Transverse colon (tissue), 4 donors: ENCODE results near the gene ENTPD1. TPM values are rescaled to one million over a fixed set of nuclear protein-coding genes. Genes with fewer than 3 reads are reported as not detected.
"Not testable (repeated sequence)": the region's sequence is repeated elsewhere in the genome, so short reads cannot be mapped to it uniquely, and the experiment has no call there.

ENCODE experiments used
- DNase-seq: peaks from one replicate; pipeline ENCODE4 v3.0.0-alpha.2; 2019
- H3K27ac ChIP-seq, 4 donors: fragments of 200-600 bp; sonication (generic); 2 replicates each; pipeline ENCODE4 v1.5.1; 2016 to 2018; ENCODE audit warnings: inconsistent platforms in 4 of 4
- H3K27me3 ChIP-seq: fragments of 200-600 bp; sonication (generic); 2 replicates; pipeline ENCODE4 v1.5.1; 2017; ENCODE audit warnings: inconsistent platforms
- H3K36me3 ChIP-seq, 4 donors: fragments of 200-600 bp; sonication (generic); 2 replicates each; pipeline ENCODE4 v1.5.1; 2017 to 2019; ENCODE audit warnings: inconsistent platforms in 4 of 4
- H3K4me1 ChIP-seq, 4 donors: fragments of 200-600 bp; sonication (generic); 2 replicates each; pipeline ENCODE4 v1.5.1; 2017 to 2020; ENCODE audit warnings: inconsistent platforms in 4 of 4
- H3K4me3 ChIP-seq, 4 donors: fragments of 200-600 bp; sonication (generic); 1 replicate in 1 of 4; 2 replicates in 3 of 4; pipeline versions ENCODE4 v1.5.1 to v1.6.1; 2017 to 2019; ENCODE audit warnings: inconsistent platforms in 4 of 4
- H3K9me3 ChIP-seq, 2 donors: fragments of 200-600 bp; sonication (generic); 2 replicates each; pipeline ENCODE4 v1.5.1; 2017 to 2019; ENCODE audit warnings: inconsistent platforms in 2 of 2
- EP300 ChIP-seq: sonication (generic); formaldehyde crosslinking; IDR thresholded peaks from one replicate; pipeline ENCODE4 v1.6.1; 2017; ENCODE audit warnings: antibody characterized with exemption, low read depth
- POLR2A ChIP-seq: fragments of 450-650 bp; IDR thresholded peaks from one replicate; pipeline ENCODE4 v1.6.1; 2016; ENCODE audit warnings: antibody characterized with exemption, mild to moderate bottlenecking, moderate library complexity
- POLR2AphosphoS5 ChIP-seq, 3 donors: sonication (generic); formaldehyde crosslinking; IDR thresholded peaks; one replicate each; pipeline ENCODE4 v1.6.1; 2016; ENCODE audit warnings: antibody characterized with exemption in 3 of 3
- WGBS, 2 donors: methylation state at CpG; one replicate each; pipeline ENCODE4 v1.1.5; 2018; ENCODE audit warnings: low coverage in 1 of 2; 5-methylcytosine and 5-hydroxymethylcytosine counted together
- in situ Hi-C, 4 donors: fragments of 200-750 bp; cut with MboI; loops; one replicate each; pipeline versions ENCODE4 v1.15.0 to v1.15.1; 2017; ENCODE audit warnings: low sequenced_read_pairs in 3 of 4, low pct_ligation_motif_present in 1 of 4, low pct_unique_long_range_greater_than_20kb in 1 of 4
- intact Hi-C: fragments of 100-400 bp; cut with DNase I; formaldehyde crosslinking; loops from one replicate; pipeline ENCODE4 v1.15.1; 2023; ENCODE audit warnings: low total_unique reads
- total RNA-seq, 4 donors: library from RNA; depleted of rRNA; stranded (reverse); fragments of >200 nt; gene quantifications; one replicate each; pipeline ENCODE4 v1.1.0, GENCODE V29; 2016
- TF ChIP-seq, protein P1 (sequence below), 5 experiments: fragments of 200-600 bp in 3 of 5; fragments of 450-650 bp in 2 of 5; sonication (generic) in 3 of 5; IDR thresholded peaks; 1 replicate in 2 of 5; 2 replicates in 3 of 5; pipeline ENCODE4 v1.5.1; 2016 to 2017; ENCODE audit warnings: antibody characterized with exemption in 5 of 5, inconsistent platforms in 3 of 5, mild to moderate bottlenecking in 2 of 5, moderate library complexity in 1 of 5

Gene ENTPD1
- total RNA-seq, 4 donors from 2014 or later, result 5.1 to 35.6 (median 11.0) TPM

DNA sequence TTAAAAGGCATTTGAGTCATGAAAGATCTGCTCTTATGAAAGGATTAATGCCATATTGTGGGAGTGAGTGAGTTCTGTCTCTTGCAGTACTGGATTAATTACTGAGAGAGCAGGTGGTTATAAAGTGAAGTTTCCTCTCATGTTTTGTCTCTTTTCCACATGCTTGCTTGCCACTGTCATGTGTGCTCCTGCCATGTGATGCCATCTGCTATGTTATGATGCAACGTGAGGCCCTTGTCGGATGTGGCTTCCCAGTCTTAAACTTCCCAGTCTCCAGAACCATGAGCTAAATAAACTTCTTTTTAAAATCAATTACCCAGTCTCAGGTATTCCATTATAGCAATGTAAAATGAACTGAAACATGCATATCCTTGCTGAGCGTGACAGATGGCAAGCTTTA lies 39.5 kb upstream of the ENTPD1 start:
- H3K36me3 ChIP-seq, result no peaks in the 10 kb centered on the region
- no peak for TF ChIP-seq POLR2AphosphoS5 (IDR thresholded peaks at IDR 0.05)
- TF ChIP-seq POLR2A, result no peak
- TF ChIP-seq, protein P1, sequence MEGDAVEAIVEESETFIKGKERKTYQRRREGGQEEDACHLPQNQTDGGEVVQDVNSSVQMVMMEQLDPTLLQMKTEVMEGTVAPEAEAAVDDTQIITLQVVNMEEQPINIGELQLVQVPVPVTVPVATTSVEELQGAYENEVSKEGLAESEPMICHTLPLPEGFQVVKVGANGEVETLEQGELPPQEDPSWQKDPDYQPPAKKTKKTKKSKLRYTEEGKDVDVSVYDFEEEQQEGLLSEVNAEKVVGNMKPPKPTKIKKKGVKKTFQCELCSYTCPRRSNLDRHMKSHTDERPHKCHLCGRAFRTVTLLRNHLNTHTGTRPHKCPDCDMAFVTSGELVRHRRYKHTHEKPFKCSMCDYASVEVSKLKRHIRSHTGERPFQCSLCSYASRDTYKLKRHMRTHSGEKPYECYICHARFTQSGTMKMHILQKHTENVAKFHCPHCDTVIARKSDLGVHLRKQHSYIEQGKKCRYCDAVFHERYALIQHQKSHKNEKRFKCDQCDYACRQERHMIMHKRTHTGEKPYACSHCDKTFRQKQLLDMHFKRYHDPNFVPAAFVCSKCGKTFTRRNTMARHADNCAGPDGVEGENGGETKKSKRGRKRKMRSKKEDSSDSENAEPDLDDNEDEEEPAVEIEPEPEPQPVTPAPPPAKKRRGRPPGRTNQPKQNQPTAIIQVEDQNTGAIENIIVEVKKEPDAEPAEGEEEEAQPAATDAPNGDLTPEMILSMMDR (IDR thresholded peaks at IDR 0.05), result no peak
- TF ChIP-seq EP300, result no peak
- H3K4me3 ChIP-seq, result no peak overlapping the region
- in situ Hi-C loops (no loop called here), intact Hi-C loops (no loop called here)
- no peaks in the 10 kb centered on the region for H3K9me3 ChIP-seq
- H3K4me1 ChIP-seq, result no peaks in the 10 kb centered on the region
- WGBS, 2 donors, result 80 to 93% methylated on average over 2 to 3 of the region's 3 CpGs
- H3K27ac ChIP-seq, result no peak overlapping the region
- H3K27me3 ChIP-seq, result no peaks in the 10 kb centered on the region
- no peak for DNase-seq

DNA sequence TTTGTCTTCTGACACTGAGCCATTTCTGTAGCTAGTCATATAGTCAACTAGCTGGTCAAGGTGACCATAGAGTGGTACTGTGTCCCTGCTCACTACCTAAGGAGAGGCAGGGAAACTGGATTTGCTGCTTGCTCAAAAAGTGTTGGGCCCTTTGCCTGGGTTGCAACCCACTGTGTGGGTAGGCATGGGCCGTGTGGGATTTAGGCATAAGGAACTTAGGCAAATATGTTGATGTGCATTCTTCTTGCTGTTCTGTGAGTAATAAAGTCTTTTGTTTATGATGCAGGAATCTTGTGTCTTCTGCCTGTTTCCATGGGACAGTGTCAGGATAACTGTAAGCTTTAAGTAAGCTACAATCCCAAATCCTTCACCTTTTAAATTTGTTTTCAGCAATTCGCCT lies 39.1 kb upstream of the ENTPD1 start:
- no peaks in the 10 kb centered on the region for H3K36me3 ChIP-seq
- no peak for DNase-seq
- intact Hi-C loops (no loop called here), in situ Hi-C loops (no loop called here)
- no peaks in the 10 kb centered on the region for H3K27me3 ChIP-seq
- 83% methylated on average over 1 to 2 of the region's 2 CpGs for WGBS, 2 donors
- no peak overlapping the region for H3K27ac ChIP-seq
- H3K4me1 ChIP-seq, result no peaks in the 10 kb centered on the region
- H3K9me3 ChIP-seq, result no peaks in the 10 kb centered on the region
- TF ChIP-seq, protein P1 (IDR thresholded peaks at IDR 0.05), result no peak
- TF ChIP-seq POLR2A (no peak), EP300 (no peak), POLR2AphosphoS5 (IDR thresholded peaks at IDR 0.05) (no peak)
- no peak overlapping the region for H3K4me3 ChIP-seq

DNA sequence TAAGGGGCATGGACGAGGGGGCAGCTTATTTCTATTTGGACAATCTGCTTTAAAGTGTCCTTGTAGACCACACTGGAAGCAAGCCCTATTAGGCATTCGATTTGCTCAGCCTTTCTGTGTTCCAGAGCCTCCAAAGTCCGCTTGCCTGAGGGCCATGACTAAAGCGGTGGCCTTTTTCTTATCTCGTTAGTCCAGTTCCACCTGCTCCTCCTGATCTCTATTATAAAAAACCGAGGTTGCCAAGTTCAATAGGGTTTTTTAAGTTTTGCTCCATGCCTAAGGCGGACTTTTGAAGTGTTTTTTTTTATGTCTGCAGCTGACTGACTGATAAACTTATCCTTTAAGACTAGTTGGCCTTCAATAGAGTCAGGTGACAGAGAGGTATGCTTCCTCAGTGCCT lies 35.2 kb upstream of the ENTPD1 start:
- H3K4me3 ChIP-seq, H3K4me1 ChIP-seq, in situ Hi-C loops, H3K27me3 ChIP-seq, H3K27ac ChIP-seq, DNase-seq, H3K36me3 ChIP-seq, H3K9me3 ChIP-seq, intact Hi-C loops: not testable (repeated sequence)
- WGBS, 2 donors, result 64 to 81% methylated on average over 4 to 7 of the region's 7 CpGs

DNA sequence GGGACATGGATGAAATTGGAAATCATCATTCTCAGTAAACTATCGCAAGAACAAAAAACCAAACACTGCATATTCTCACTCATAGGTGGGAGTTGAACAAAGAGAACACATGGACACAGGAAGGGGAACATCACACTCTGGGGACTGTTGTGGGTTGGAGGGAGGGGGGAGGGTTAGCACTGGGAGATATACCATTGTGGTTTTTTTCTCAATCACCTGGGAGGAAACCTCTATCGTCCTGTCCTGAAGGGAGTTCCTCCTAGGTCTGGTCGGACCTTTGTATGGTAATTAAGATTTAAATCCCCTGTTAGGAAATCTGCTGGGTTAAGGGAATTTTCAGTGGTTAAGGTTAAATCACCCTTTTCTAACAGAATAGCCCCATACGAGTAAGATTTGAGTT lies 33.5 kb upstream of the ENTPD1 start:
- WGBS, 2 donors, result 78 to 85% methylated on average over 3 to 4 of the region's 4 CpGs
- H3K27me3 ChIP-seq, H3K27ac ChIP-seq, H3K4me3 ChIP-seq, intact Hi-C loops, H3K4me1 ChIP-seq, H3K36me3 ChIP-seq, H3K9me3 ChIP-seq, DNase-seq, in situ Hi-C loops: not testable (repeated sequence)

DNA sequence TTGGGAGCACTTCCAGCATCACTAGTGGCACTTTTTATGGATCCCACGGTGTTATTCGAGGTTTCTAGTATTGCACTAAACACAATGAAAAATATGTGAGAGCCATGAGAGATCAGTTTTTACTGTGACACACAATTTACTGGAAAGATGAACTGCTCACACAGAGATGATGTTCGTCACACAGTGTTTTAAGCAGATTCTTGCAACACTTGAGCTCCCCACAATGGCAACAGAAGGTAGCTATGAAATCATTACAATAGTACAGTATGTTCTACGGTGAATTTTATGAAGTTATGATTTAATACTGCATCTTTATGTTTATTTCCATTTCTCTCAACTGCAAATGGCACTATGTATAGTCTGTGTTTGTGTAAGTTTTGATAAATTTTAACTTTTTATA lies 27.4 kb upstream of the ENTPD1 start:
- no peak for DNase-seq
- Histone ChIP-seq H3K27ac (peak overlapping the region in 2 of 4 donors; percentile 38 to 39), H3K4me3 (no peak overlapping the region), H3K27me3 (no peaks in the 10 kb centered on the region), H3K9me3 (peaks cover 4 to 9% of the 10 kb centered on the region in 2 donors), H3K4me1 (peaks cover 0 to 6% (median 0%) of the 10 kb centered on the region in 4 donors), H3K36me3 (no peaks in the 10 kb centered on the region)
- TF ChIP-seq POLR2AphosphoS5 (IDR thresholded peaks at IDR 0.05) (peak in 2 of 3 donors; percentile 28 to 58), EP300 (peak; percentile 96), POLR2A (no peak)
- TF ChIP-seq, protein P1 (IDR thresholded peaks at IDR 0.05), result no peak
- intact Hi-C loops (no loop called here), in situ Hi-C loops (no loop called here)
- WGBS, 2 donors, result 46 to 60% methylated on average over 4 of the region's 4 CpGs
